Hepatocyte (in vitro differentiated cells): Measurements from ENCODE around the gene KLHL3. TPM values are rescaled to one million over a fixed set of nuclear protein-coding genes. Genes with fewer than 3 reads are reported as not detected.

Experiments used
- DNase-seq: peaks from one replicate; pipeline ENCODE4 v3.0.0-alpha.2; 2016; ENCODE audit warnings: low spot score
- H2AFZ ChIP-seq: fragments of 200-600 bp; sonication (generic); 2 replicates; pipeline ENCODE4 v1.6.0; 2016; ENCODE audit warnings: antibody characterized with exemption, mild to moderate bottlenecking
- H3K27ac ChIP-seq: fragments of 200-600 bp; sonication (generic); 2 replicates; pipeline ENCODE4 v1.5.1; 2016; ENCODE audit warnings: mild to moderate bottlenecking
- H3K27me3 ChIP-seq: fragments of 200-600 bp; sonication (generic); 2 replicates; pipeline ENCODE4 v1.6.1; 2016
- H3K36me3 ChIP-seq: fragments of 200-600 bp; sonication (generic); replicated peaks from 2 replicates; pipeline ENCODE4 v1.5.1; 2016; ENCODE audit warnings: low read depth; ENCODE audit not compliant: insufficient read depth
- H3K4me1 ChIP-seq: fragments of 200-600 bp; sonication (generic); 2 replicates; pipeline ENCODE4 v1.5.1; 2016; ENCODE audit warnings: mild to moderate bottlenecking, moderate library complexity; ENCODE audit not compliant: insufficient read depth
- H3K4me2 ChIP-seq: fragments of 200-600 bp; sonication (generic); 2 replicates; pipeline ENCODE4 v1.6.0; 2016
- H3K4me3 ChIP-seq: fragments of 200-600 bp; sonication (generic); 2 replicates; pipeline ENCODE4 v1.5.1; 2016; ENCODE audit warnings: mild to moderate bottlenecking
- H3K79me2 ChIP-seq: fragments of 200-600 bp; sonication (generic); 2 replicates; pipeline ENCODE4 v1.6.0; 2017; ENCODE audit warnings: mild to moderate bottlenecking
- H3K9me2 ChIP-seq: fragments of 200-600 bp; sonication (generic); replicated peaks from 2 replicates; pipeline ENCODE4 v1.6.0; 2017; ENCODE audit warnings: mild to moderate bottlenecking; ENCODE audit not compliant: insufficient read depth
- H3K9me3 ChIP-seq: fragments of 200-600 bp; sonication (generic); 2 replicates; pipeline ENCODE4 v1.5.1; 2016; ENCODE audit warnings: low read depth, mild to moderate bottlenecking
- H4K20me1 ChIP-seq: fragments of 200-600 bp; sonication (generic); 2 replicates; pipeline ENCODE4 v1.6.0; 2016; ENCODE audit warnings: mild to moderate bottlenecking; ENCODE audit not compliant: insufficient read depth, poor library complexity, severe bottlenecking
- CTCF ChIP-seq: fragments of 200-600 bp; sonication (generic); IDR thresholded peaks from 2 replicates; pipeline ENCODE4 v1.5.1; 2016; ENCODE audit warnings: antibody characterized with exemption, mild to moderate bottlenecking; ENCODE audit not compliant: poor library complexity
- EZH2 ChIP-seq: fragments of 200-600 bp; sonication (generic); IDR thresholded peaks from 2 replicates; pipeline ENCODE4 v1.6.1; 2016; ENCODE audit warnings: antibody characterized with exemption, mild to moderate bottlenecking, borderline replicate concordance
- EZH2phosphoT487 ChIP-seq: fragments of 200-600 bp; sonication (generic); IDR thresholded peaks from one replicate; pipeline ENCODE4 v1.6.1; 2018; ENCODE audit warnings: antibody characterized with exemption, mild to moderate bottlenecking, low read depth, moderate library complexity; ENCODE audit not compliant: unreplicated experiment, severe bottlenecking
- WGBS: methylation state at CpG from one replicate; pipeline ENCODE4 v1.1.6; 2016; ENCODE audit warnings: low lambda C conversion rate; ENCODE audit errors: missing lambda C conversion rate; 5-methylcytosine and 5-hydroxymethylcytosine counted together
- polyA plus RNA-seq: library from polyadenylated mRNA; unstranded; fragments of >200 nt; fragmentation: Nextera tagmentation; extraction: Ambion mirVana; gene quantifications from 2 replicates; pipeline ENCODE4 v1.2.1, GENCODE V29; 2016
- total RNA-seq: library from RNA; depleted of rRNA; stranded (reverse); fragments of >200 nt; gene quantifications from 2 replicates; pipeline ENCODE4 v1.2.3, GENCODE V29; 2014

The KLHL3 gene
- total and polyA plus RNA-seq, 2 experiments from 2014 or later = 1.4 to 5.3 TPM

- Histone ChIP-seq H3K9me3 (no peaks in the 10 kb centered on the region), H3K79me2 (no peaks in the 10 kb centered on the region), H3K4me3 (no peak overlapping the region), H2AFZ (no peak overlapping the region), H3K27me3 (peaks cover 34% of the 10 kb centered on the region), H3K9me2 (no peaks in the 10 kb centered on the region), H3K4me2 (no peak overlapping the region), H4K20me1 (no peaks in the 10 kb centered on the region), H3K36me3 (no peaks in the 10 kb centered on the region), H3K27ac (no peak overlapping the region), H3K4me1 (no peaks in the 10 kb centered on the region)
- 57% methylated on average over 4 of the region's 4 CpGs for WGBS
- DNase-seq = no peak
- TF ChIP-seq EZH2phosphoT487 (no peak), EZH2 (no peak), CTCF (no peak)
These were observed 140.4 kb downstream of the KLHL3 start for GRCh38 chr5:137595396-137596079.

GRCh38 chr5:137594717-137595116, 141.2 kb downstream of the KLHL3 start:
- H4K20me1 ChIP-seq = no peaks in the 10 kb centered on the region
- no peak for DNase-seq
- no peaks in the 10 kb centered on the region for H3K79me2 ChIP-seq
- no peak overlapping the region for H2AFZ ChIP-seq
- 33% methylated on average over 2 of the region's 2 CpGs for WGBS
- H3K4me3 ChIP-seq = no peak overlapping the region
- peaks cover 29% of the 10 kb centered on the region for H3K27me3 ChIP-seq
- H3K4me1 ChIP-seq = no peaks in the 10 kb centered on the region
- H3K4me2 ChIP-seq = no peak overlapping the region
- no peak for TF ChIP-seq EZH2phosphoT487
- no peaks in the 10 kb centered on the region for H3K9me3 ChIP-seq
- H3K36me3 ChIP-seq = no peaks in the 10 kb centered on the region
- no peak overlapping the region for H3K27ac ChIP-seq
- H3K9me2 ChIP-seq = no peaks in the 10 kb centered on the region

GRCh38 chr5:137592317-137592716, 143.6 kb downstream of the KLHL3 start:
- 92% methylated on average over 3 of the region's 3 CpGs for WGBS
- no peak overlapping the region for H3K27ac ChIP-seq
- no peaks in the 10 kb centered on the region for H4K20me1 ChIP-seq
- TF ChIP-seq EZH2 = no peak
- TF ChIP-seq CTCF = no peak
- no peak for TF ChIP-seq EZH2phosphoT487
- H3K9me2 ChIP-seq = no peaks in the 10 kb centered on the region
- H3K79me2 ChIP-seq = no peaks in the 10 kb centered on the region
- H3K4me2 ChIP-seq = no peak overlapping the region
- no peaks in the 10 kb centered on the region for H3K36me3 ChIP-seq
- no peak overlapping the region for H2AFZ ChIP-seq
- DNase-seq = no peak
- H3K9me3 ChIP-seq = no peaks in the 10 kb centered on the region
- peaks cover 27% of the 10 kb centered on the region for H3K27me3 ChIP-seq
- no peak overlapping the region for H3K4me3 ChIP-seq
- H3K4me1 ChIP-seq = no peaks in the 10 kb centered on the region

- H3K27me3 ChIP-seq = peaks cover 5% of the 10 kb centered on the region
- TF ChIP-seq EZH2 (no peak), CTCF (no peak), EZH2phosphoT487 (no peak)
- no peaks in the 10 kb centered on the region for H3K4me1 ChIP-seq
- H3K4me2 ChIP-seq = no peak overlapping the region
- DNase-seq = no peak
- H3K4me3 ChIP-seq = no peak overlapping the region
- H2AFZ ChIP-seq = no peak overlapping the region
- H3K36me3 ChIP-seq = no peaks in the 10 kb centered on the region
- no peaks in the 10 kb centered on the region for H4K20me1 ChIP-seq
- H3K27ac ChIP-seq = no peak overlapping the region
- WGBS = 84% methylated on average over 3 of the region's 3 CpGs
- no peaks in the 10 kb centered on the region for H3K79me2 ChIP-seq
- H3K9me3 ChIP-seq = no peaks in the 10 kb centered on the region
- H3K9me2 ChIP-seq = no peaks in the 10 kb centered on the region
These were observed 146.7 kb downstream of the KLHL3 start for GRCh38 chr5:137589185-137589584.
